Adipocyte (in vitro differentiated cells): Measurements from ENCODE around the gene DUSP1.

Source experiments
- DNase-seq: peaks from one replicate; pipeline ENCODE4 v3.0.0-alpha.2; 2015; ENCODE audit warnings: low read depth
- H3K27me3 ChIP-seq: replicated peaks from 2 replicates; pipeline ENCODE4 v1.7.0; 2013; ENCODE audit warnings: mild to moderate bottlenecking, low read length, moderate library complexity; ENCODE audit not compliant: control insufficient read depth, insufficient read depth
- H3K36me3 ChIP-seq: 2 replicates; pipeline ENCODE4 v1.7.0; 2013; ENCODE audit warnings: low read length, mild to moderate bottlenecking, moderate library complexity; ENCODE audit not compliant: control insufficient read depth, insufficient read depth, severe bottlenecking
- H3K4me1 ChIP-seq: 2 replicates; pipeline ENCODE4 v1.7.0; 2013; ENCODE audit warnings: mild to moderate bottlenecking, low read length, moderate library complexity; ENCODE audit not compliant: control insufficient read depth, insufficient read depth
- H3K4me3 ChIP-seq: 2 replicates; pipeline ENCODE4 v1.7.0; 2013; ENCODE audit warnings: mild to moderate bottlenecking, low read length, moderate library complexity
- H3K9ac ChIP-seq: 2 replicates; pipeline ENCODE4 v1.7.0; 2013; ENCODE audit warnings: mild to moderate bottlenecking, low read length, moderate library complexity
- H3K9me3 ChIP-seq: 2 replicates; pipeline ENCODE4 v1.7.0; 2013; ENCODE audit warnings: mild to moderate bottlenecking, low read length, moderate library complexity; ENCODE audit not compliant: control insufficient read depth

DUSP1 gene

GRCh38 chr5:172756764-172757393 lies 14.1 kb downstream of the DUSP1 start:
- peaks cover 18% of the 10 kb centered on the region for H3K4me1 ChIP-seq
- peaks cover 2% of the 10 kb centered on the region for H3K9me3 ChIP-seq
- no peaks in the 10 kb centered on the region for H3K36me3 ChIP-seq
- no peak overlapping the region for H3K9ac ChIP-seq
- no peaks in the 10 kb centered on the region for H3K27me3 ChIP-seq
- no peak overlapping the region for H3K4me3 ChIP-seq
- DNase-seq: no peak

GRCh38 chr5:172754596-172755356 lies 16.2 kb downstream of the DUSP1 start:
- DNase-seq: no peak
- Histone ChIP-seq H3K4me1 (peaks cover 26% of the 10 kb centered on the region), H3K36me3 (no peaks in the 10 kb centered on the region), H3K4me3 (no peak overlapping the region), H3K9me3 (no peaks in the 10 kb centered on the region), H3K27me3 (no peaks in the 10 kb centered on the region), H3K9ac (no peak overlapping the region)

- no peaks in the 10 kb centered on the region for H3K36me3 ChIP-seq
- H3K4me1 ChIP-seq: peaks cover 22% of the 10 kb centered on the region
- H3K9me3 ChIP-seq: no peaks in the 10 kb centered on the region
- no peak overlapping the region for H3K4me3 ChIP-seq
- DNase-seq: no peak
- H3K27me3 ChIP-seq: no peaks in the 10 kb centered on the region
- no peak overlapping the region for H3K9ac ChIP-seq
Measured at GRCh38 chr5:172753101-172753500, 17.9 kb downstream of the DUSP1 start.

GRCh38 chr5:172751761-172752510 lies 19.1 kb downstream of the DUSP1 start:
- no peak for DNase-seq
- no peak overlapping the region for H3K9ac ChIP-seq
- H3K4me1 ChIP-seq: peaks cover 14% of the 10 kb centered on the region
- no peaks in the 10 kb centered on the region for H3K27me3 ChIP-seq
- peaks cover 6% of the 10 kb centered on the region for H3K9me3 ChIP-seq
- H3K4me3 ChIP-seq: no peak overlapping the region
- H3K36me3 ChIP-seq: no peaks in the 10 kb centered on the region

GRCh38 chr5:172749881-172750633 lies 20.9 kb downstream of the DUSP1 start:
- Histone ChIP-seq H3K4me3 (no peak overlapping the region), H3K36me3 (no peaks in the 10 kb centered on the region), H3K27me3 (no peaks in the 10 kb centered on the region), H3K9me3 (peaks cover 6% of the 10 kb centered on the region), H3K4me1 (peaks cover 14% of the 10 kb centered on the region), H3K9ac (no peak overlapping the region)
- no peak for DNase-seq

GRCh38 chr5:172749076-172749475 lies 21.9 kb downstream of the DUSP1 start:
- Histone ChIP-seq H3K4me3 (no peak overlapping the region), H3K9me3 (peaks cover 6% of the 10 kb centered on the region), H3K4me1 (peaks cover 14% of the 10 kb centered on the region), H3K27me3 (no peaks in the 10 kb centered on the region), H3K9ac (no peak overlapping the region), H3K36me3 (no peaks in the 10 kb centered on the region)
- DNase-seq: no peak

- DNase-seq: no peak
- Histone ChIP-seq H3K27me3 (no peaks in the 10 kb centered on the region), H3K9ac (no peak overlapping the region), H3K4me3 (no peak overlapping the region), H3K36me3 (no peaks in the 10 kb centered on the region), H3K4me1 (peaks cover 14% of the 10 kb centered on the region), H3K9me3 (peaks cover 6% of the 10 kb centered on the region)
Measured at GRCh38 chr5:172748341-172748843, 22.6 kb downstream of the DUSP1 start.

- no peak overlapping the region for H3K4me3 ChIP-seq
- H3K9me3 ChIP-seq: peaks cover 6% of the 10 kb centered on the region
- no peaks in the 10 kb centered on the region for H3K36me3 ChIP-seq
- peaks cover 14% of the 10 kb centered on the region for H3K4me1 ChIP-seq
- H3K27me3 ChIP-seq: no peaks in the 10 kb centered on the region
- H3K9ac ChIP-seq: no peak overlapping the region
- DNase-seq: no peak
Measured at GRCh38 chr5:172747471-172747870, 23.5 kb downstream of the DUSP1 start.

GRCh38 chr5:172746725-172747124 lies 24.3 kb downstream of the DUSP1 start:
- Histone ChIP-seq H3K4me3 (no peak overlapping the region), H3K9ac (no peak overlapping the region), H3K9me3 (peaks cover 6% of the 10 kb centered on the region), H3K36me3 (no peaks in the 10 kb centered on the region), H3K4me1 (peaks cover 14% of the 10 kb centered on the region), H3K27me3 (no peaks in the 10 kb centered on the region)
- DNase-seq: no peak

GRCh38 chr5:172745838-172746237 lies 25.2 kb downstream of the DUSP1 start:
- DNase-seq: no peak
- Histone ChIP-seq H3K27me3 (no peaks in the 10 kb centered on the region), H3K4me1 (peaks cover 23% of the 10 kb centered on the region), H3K9me3 (peaks cover 6% of the 10 kb centered on the region), H3K9ac (no peak overlapping the region), H3K36me3 (no peaks in the 10 kb centered on the region), H3K4me3 (no peak overlapping the region)

- Histone ChIP-seq H3K4me3 (no peak overlapping the region), H3K27me3 (no peaks in the 10 kb centered on the region), H3K9me3 (peaks cover 6% of the 10 kb centered on the region), H3K36me3 (no peaks in the 10 kb centered on the region), H3K9ac (no peak overlapping the region), H3K4me1 (peaks cover 26% of the 10 kb centered on the region)
- DNase-seq: no peak
Measured at GRCh38 chr5:172745406-172745805, 25.6 kb downstream of the DUSP1 start.
